ENCODE measurements around the gene PAPPA2.

The PAPPA2 gene

DNA sequence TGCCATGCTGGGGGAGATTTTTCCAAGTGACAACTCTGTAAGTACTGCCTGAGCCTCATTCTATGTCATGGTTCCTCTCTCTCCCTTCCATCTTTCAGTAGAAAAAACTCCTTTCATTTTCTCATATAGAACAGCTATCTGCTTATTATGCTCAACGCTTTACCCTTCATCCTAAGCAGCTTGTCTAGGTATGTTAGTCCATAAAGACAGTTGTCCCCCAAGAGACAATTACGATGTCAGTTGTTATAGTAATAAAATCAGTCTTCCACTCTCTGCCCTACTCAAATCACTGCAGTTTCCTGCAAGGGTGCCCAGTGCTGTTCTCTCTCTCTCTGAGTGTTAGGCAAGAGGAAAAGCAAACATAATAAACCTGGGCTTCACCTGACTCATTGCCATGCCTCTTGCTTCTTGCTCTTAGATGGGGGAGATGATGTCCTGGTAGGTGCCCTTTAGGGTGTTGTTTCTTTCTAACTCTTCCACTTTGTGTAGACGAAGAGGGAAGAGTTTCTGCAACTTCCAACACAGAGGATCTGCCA is 59.4 kb downstream of the PAPPA2 start:
- TF ChIP-seq, protein P1, sequence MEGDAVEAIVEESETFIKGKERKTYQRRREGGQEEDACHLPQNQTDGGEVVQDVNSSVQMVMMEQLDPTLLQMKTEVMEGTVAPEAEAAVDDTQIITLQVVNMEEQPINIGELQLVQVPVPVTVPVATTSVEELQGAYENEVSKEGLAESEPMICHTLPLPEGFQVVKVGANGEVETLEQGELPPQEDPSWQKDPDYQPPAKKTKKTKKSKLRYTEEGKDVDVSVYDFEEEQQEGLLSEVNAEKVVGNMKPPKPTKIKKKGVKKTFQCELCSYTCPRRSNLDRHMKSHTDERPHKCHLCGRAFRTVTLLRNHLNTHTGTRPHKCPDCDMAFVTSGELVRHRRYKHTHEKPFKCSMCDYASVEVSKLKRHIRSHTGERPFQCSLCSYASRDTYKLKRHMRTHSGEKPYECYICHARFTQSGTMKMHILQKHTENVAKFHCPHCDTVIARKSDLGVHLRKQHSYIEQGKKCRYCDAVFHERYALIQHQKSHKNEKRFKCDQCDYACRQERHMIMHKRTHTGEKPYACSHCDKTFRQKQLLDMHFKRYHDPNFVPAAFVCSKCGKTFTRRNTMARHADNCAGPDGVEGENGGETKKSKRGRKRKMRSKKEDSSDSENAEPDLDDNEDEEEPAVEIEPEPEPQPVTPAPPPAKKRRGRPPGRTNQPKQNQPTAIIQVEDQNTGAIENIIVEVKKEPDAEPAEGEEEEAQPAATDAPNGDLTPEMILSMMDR (IDR thresholded peaks at IDR 0.05; ENCODE audit: low read depth, low read length) = no peak
- DNase-seq = no peak
- H3K36me3 ChIP-seq = no peaks in the 10 kb centered on the region

DNA sequence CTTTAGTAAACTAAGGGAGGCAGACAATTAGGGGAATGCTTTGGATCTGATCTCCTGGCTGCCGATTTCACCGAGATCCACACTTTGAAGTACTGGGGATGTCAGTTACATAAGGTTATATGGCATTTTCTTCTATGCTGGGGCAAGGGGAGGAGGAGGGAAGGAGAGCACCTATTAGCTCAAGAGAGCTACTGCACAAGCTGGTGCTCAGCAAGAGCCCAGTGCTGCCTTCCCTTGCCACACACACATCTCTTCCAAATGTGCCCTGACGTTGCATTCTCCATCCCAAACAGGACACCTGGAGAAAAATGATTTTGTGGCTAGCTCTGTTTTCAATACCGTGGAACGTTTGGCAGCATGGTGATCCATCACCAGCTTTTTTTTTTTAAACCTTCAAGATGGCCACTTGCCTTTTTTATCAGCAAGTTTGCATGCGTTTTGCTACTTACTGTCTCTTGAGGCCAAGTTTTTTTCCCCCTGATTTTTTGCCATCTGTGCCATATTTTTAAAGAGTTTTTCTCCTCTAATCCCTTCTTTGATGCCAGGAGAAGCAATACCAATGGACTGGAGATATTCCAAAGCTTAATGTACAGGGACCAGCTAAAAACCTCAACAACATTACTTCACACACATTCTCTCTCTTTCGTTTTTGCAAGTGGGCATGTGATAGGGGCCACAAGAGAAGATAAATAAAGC is 66.6 kb downstream of the PAPPA2 start:
- no peaks in the 10 kb centered on the region for H3K27me3 ChIP-seq (ENCODE audit: insufficient read depth, low read depth, severe bottlenecking)
- no peak overlapping the region for H3K4me3 ChIP-seq (ENCODE audit: low read depth, low read length)
- no peaks in the 10 kb centered on the region for H3K36me3 ChIP-seq
- H3K9me3 ChIP-seq (ENCODE audit: severe bottlenecking) = no peaks in the 10 kb centered on the region
- DNase-seq = no peak
- H3K27ac ChIP-seq = no peak overlapping the region
- TF ChIP-seq, protein P1 (IDR thresholded peaks at IDR 0.05; ENCODE audit: low read depth, low read length) = no peak

More for the DNA sequence above, 59.4 kb downstream of the PAPPA2 start:
- no peaks in the 10 kb centered on the region for H3K27me3 ChIP-seq (ENCODE audit: insufficient read depth, low read depth, severe bottlenecking)
- H3K9me3 ChIP-seq (ENCODE audit: severe bottlenecking) = no peaks in the 10 kb centered on the region
- no peak overlapping the region for H3K27ac ChIP-seq
- H3K4me3 ChIP-seq (ENCODE audit: low read depth, low read length) = no peak overlapping the region

DNA sequence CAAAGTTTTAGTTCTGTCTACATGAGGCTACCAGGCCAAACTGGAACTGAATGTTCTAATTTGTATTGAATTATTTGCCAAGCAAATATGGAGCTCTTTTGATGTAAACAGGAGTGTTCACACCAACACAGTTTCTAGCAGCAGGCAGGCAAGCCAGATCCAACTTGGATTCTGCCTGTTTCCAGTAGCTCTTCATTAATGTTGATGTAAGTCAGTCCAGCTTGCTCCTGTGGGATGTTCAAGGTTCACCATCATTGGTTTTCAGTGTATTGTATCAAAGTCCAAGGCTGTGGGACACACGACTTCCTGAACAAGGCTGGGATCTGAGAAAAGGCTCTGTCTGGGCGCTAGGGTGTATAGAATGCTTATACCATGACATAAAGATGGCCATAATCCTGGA is 68.1 kb downstream of the PAPPA2 start:
- H3K4me3 ChIP-seq (ENCODE audit: low read depth, low read length) = no peak overlapping the region
- TF ChIP-seq, protein P1 (IDR thresholded peaks at IDR 0.05; ENCODE audit: low read depth, low read length) = no peak
- H3K27ac ChIP-seq = no peak overlapping the region
- H3K27me3 ChIP-seq (ENCODE audit: insufficient read depth, low read depth, severe bottlenecking) = no peaks in the 10 kb centered on the region
- no peaks in the 10 kb centered on the region for H3K9me3 ChIP-seq (ENCODE audit: severe bottlenecking)
- no peak for DNase-seq
- H3K36me3 ChIP-seq = no peaks in the 10 kb centered on the region

DNA sequence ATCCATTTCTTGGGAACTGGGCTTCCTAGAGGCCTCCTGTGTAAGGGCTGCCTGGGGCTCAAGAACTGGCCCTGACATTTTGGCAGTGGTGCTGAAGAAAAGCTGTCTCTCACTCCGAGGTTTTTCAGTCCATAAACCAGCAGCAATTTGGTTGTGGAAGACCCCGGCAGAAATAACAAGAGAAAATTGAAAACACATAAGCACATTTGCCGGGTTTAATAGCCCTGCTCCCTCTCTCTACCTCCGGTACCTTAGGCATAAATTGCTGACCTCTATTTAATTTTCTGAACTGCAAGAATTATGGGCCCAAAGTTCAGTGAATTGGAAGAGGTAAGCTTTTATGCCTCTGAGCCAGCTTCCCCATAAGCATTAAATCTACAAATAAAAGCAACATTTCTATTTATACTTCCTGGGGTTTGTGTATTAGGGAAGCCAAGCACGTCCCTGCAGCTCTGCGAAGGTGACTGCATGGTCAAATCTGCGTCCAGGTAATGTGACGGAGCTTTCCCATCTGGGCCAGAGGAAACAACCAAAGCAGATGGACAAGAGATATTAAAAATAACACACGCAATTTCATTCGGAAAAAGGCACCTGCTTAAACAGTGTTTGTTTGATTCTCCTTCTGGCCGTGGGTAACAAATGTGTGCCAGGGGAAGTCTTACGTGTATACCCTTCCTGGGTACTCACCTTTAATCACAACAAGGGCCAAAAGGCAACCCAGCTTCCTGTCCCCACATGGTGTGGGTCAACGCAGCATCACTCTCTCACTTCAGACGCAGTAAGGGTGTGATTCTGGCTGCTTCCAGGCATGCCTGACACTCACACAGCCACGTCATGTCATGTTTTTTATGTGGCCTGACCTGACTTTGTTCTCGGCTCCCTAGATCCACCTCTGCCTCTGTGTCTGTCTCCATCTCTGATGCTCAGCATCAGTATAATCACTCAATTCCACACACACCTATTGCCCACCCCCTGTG is 69.2 kb downstream of the PAPPA2 start:
- no peaks in the 10 kb centered on the region for H3K36me3 ChIP-seq
- H3K4me3 ChIP-seq (ENCODE audit: low read depth, low read length) = no peak overlapping the region
- no peaks in the 10 kb centered on the region for H3K27me3 ChIP-seq (ENCODE audit: insufficient read depth, low read depth, severe bottlenecking)
- no peak overlapping the region for H3K27ac ChIP-seq
- no peaks in the 10 kb centered on the region for H3K9me3 ChIP-seq (ENCODE audit: severe bottlenecking)
- no peak for DNase-seq
- TF ChIP-seq, protein P1 (IDR thresholded peaks at IDR 0.05; ENCODE audit: low read depth, low read length) = no peak

DNA sequence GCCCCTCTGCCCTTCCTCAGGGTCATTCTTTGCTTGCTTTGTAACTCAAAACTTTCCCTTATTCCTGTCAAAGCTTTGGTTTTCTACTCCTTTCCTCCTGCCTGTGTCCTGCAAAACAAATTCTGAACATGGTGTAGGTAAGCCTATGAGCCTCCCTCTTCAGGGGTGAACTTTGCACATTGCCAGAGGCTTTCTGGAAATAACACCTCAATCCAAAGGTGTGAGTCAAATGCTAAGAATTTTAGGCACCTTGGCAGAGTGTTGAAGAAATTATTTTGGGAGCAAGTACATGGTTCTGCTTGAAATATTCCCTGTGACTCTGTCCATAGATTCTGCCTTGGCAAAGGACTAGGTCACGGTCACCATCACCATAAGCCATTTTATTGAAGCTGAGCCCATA is 70.0 kb downstream of the PAPPA2 start:
- Histone ChIP-seq H3K36me3 (no peaks in the 10 kb centered on the region), H3K4me3 (ENCODE audit: low read depth, low read length) (no peak overlapping the region), H3K9me3 (ENCODE audit: severe bottlenecking) (no peaks in the 10 kb centered on the region), H3K27me3 (ENCODE audit: insufficient read depth, low read depth, severe bottlenecking) (no peaks in the 10 kb centered on the region), H3K27ac (no peak overlapping the region)
- no peak for DNase-seq
- TF ChIP-seq, protein P1 (IDR thresholded peaks at IDR 0.05; ENCODE audit: low read depth, low read length) = no peak

Measured in WERI-Rb-1 (cell line).